Esophagus muscularis mucosa (tissue), 4 donors: ENCODE measurements around the gene GGA2. TPM values are rescaled to one million over a fixed set of nuclear protein-coding genes. Genes with fewer than 3 reads are reported as not detected.
"Not testable (repeated sequence)": the region's sequence is repeated elsewhere in the genome, so short reads cannot be mapped to it uniquely, and the experiment has no call there.

ENCODE experiments used
- DNase-seq: peaks from one replicate; pipeline ENCODE4 v3.0.0-alpha.2; 2017; ENCODE audit errors: extremely low spot score
- H3K27ac ChIP-seq, 4 donors: fragments of 200-600 bp; sonication (generic); replicated peaks in 1 of 4; 1 replicate in 3 of 4; 2 replicates in 1 of 4; pipeline ENCODE4 v1.5.1; 2016 to 2019; ENCODE audit warnings: mild to moderate bottlenecking in 1 of 4
- H3K27me3 ChIP-seq, 4 donors: fragments of 200-600 bp; sonication (generic); one replicate each; pipeline versions ENCODE4 v1.5.1 to v1.6.0; 2016 to 2019
- H3K36me3 ChIP-seq, 4 donors: fragments of 200-600 bp; sonication (generic); one replicate each; pipeline ENCODE4 v1.5.1; 2016 to 2019
- H3K4me1 ChIP-seq, 4 donors: fragments of 200-600 bp; sonication (generic); one replicate each; pipeline ENCODE4 v1.5.1; 2016 to 2019
- H3K4me3 ChIP-seq, 4 donors: fragments of 200-600 bp; sonication (generic); 1 replicate in 2 of 4; 2 replicates in 2 of 4; pipeline ENCODE4 v1.5.1; 2016 to 2019; ENCODE audit warnings: mild to moderate bottlenecking in 4 of 4, moderate library complexity in 1 of 4
- H3K9me3 ChIP-seq, 4 donors: fragments of 200-600 bp; sonication (generic); 1 replicate in 3 of 4; 2 replicates in 1 of 4; pipeline ENCODE4 v1.5.1; 2016 to 2019
- CTCF ChIP-seq, 3 experiments: fragments of 200-600 bp in 2 of 3; fragments of 450-650 bp in 1 of 3; sonication (generic) in 2 of 3; IDR thresholded peaks; one replicate each; pipeline ENCODE4 v1.5.1; 2017 to 2019; ENCODE audit warnings: antibody characterized with exemption in 3 of 3, mild to moderate bottlenecking in 2 of 3, moderate library complexity in 1 of 3
- EP300 ChIP-seq: sonication (generic); formaldehyde crosslinking; IDR thresholded peaks from one replicate; pipeline ENCODE4 v1.6.1; 2017; ENCODE audit warnings: antibody characterized with exemption
- POLR2A ChIP-seq: fragments of 450-650 bp; IDR thresholded peaks from one replicate; pipeline ENCODE4 v1.6.1; 2017; ENCODE audit warnings: antibody characterized with exemption, moderate library complexity, mild to moderate bottlenecking, low read depth
- POLR2AphosphoS5 ChIP-seq, 2 donors: sonication (generic); formaldehyde crosslinking; IDR thresholded peaks; one replicate each; pipeline ENCODE4 v1.6.1; 2017; ENCODE audit warnings: antibody characterized with exemption in 2 of 2
- WGBS: methylation state at CpG from one replicate; pipeline ENCODE4 v1.1.5; 2018; 5-methylcytosine and 5-hydroxymethylcytosine counted together
- intact Hi-C: fragments of 100-400 bp; cut with DNase I; formaldehyde crosslinking; loops from one replicate; pipeline ENCODE4 v1.15.1; 2023
- total RNA-seq, 4 donors: library from RNA; depleted of rRNA; stranded (reverse); fragments of >200 nt; gene quantifications; one replicate each; pipeline versions ENCODE4 v1.1.0 to v1.2.1, GENCODE V29; 2016

GGA2 gene
- total RNA-seq, 4 donors from 2014 or later: 20.3 to 37.3 (median 23.0) TPM

GRCh38 chr16:23511731-23512130 lies 1.4 kb upstream of the GGA2 start:
- TF ChIP-seq EP300: no peak
- no peak for TF ChIP-seq POLR2A
- no peaks in the 10 kb centered on the region for H3K27me3 ChIP-seq
- 94% methylated on average over 7 of the region's 7 CpGs for WGBS
- no peak overlapping the region for H3K4me3 ChIP-seq
- DNase-seq: no peak
- H3K36me3 ChIP-seq: peaks cover 0 to 11% (median 4%) of the 10 kb centered on the region in 4 donors
- H3K27ac ChIP-seq: no peak overlapping the region
- peaks cover 19 to 38% (median 29%) of the 10 kb centered on the region in 4 donors for H3K4me1 ChIP-seq
- H3K9me3 ChIP-seq: no peaks in the 10 kb centered on the region
- intact Hi-C loops: no loop called here

GRCh38 chr16:23510915-23511270 lies 599 bp upstream of the GGA2 start:
- H3K9me3 ChIP-seq, H3K27me3 ChIP-seq, DNase-seq, intact Hi-C loops: not testable (repeated sequence)
- H3K27ac ChIP-seq: peak overlapping the region; percentile 86 to 91 (median 90)
- peak overlapping the region; percentile 86 to 99 (median 95) for H3K4me3 ChIP-seq
- H3K36me3 ChIP-seq: peaks cover 0 to 11% (median 4%) of the 10 kb centered on the region in 4 donors
- peaks cover 23 to 46% (median 36%) of the 10 kb centered on the region in 4 donors for H3K4me1 ChIP-seq
- WGBS: 77% methylated on average over 10 of the region's 10 CpGs

DNA sequence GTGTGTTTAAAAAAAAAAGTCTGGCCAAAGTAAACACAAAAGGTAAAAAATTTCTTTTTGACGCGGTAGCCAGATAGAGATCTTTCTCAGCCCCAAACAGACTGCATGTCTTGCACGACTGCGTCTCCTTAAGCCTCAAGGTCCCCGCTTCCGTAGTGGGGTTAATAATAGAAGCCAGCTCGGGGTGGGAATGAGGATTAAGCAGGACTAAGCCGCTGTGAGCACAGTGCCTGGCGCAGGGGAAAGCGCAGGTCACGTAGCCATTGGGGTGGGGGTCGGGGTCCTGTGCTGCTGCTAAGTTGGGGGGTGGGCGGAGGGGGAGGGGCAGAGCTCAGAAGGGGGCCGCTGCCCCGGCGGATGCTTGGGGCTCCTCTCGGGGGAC lies 521 bp downstream of the GGA2 start:
- H3K9me3 ChIP-seq: no peaks in the 10 kb centered on the region
- no peak for TF ChIP-seq CTCF (IDR thresholded peaks at IDR 0.05)
- peak overlapping the region; percentile 86 to 99 (median 95) for H3K4me3 ChIP-seq
- DNase-seq: no peak
- intact Hi-C loops: loop anchor here (5.0 kb wide), 2 partner anchors 48 to 52 kb away; partner anchors contain the start of genes EARS2 and UBFD1
- WGBS: 1% methylated on average over 12 of the region's 17 CpGs
- H3K36me3 ChIP-seq: peaks cover 0 to 7% (median 2%) of the 10 kb centered on the region in 4 donors
- H3K27me3 ChIP-seq: no peaks in the 10 kb centered on the region
- peak overlapping the region; percentile 86 to 91 (median 90) for H3K27ac ChIP-seq
- H3K4me1 ChIP-seq: peaks cover 34 to 57% (median 47%) of the 10 kb centered on the region in 4 donors

DNA sequence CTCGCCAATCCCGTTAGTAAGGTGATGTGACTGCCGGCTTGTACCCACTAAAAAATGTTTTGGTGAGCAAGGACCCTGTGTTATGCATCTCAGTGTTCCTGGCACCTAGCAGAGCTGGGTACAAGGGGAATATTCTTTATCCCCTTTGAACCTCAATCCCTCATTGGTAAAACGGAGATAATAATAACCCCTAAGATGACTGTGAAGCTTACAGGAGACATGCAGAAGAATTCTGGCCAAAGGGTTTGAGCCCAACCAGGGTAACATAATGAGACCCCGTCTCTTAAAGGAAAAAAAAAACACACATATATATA lies 896 bp downstream of the GGA2 start:
- DNase-seq: no peak
- Histone ChIP-seq H3K9me3 (no peaks in the 10 kb centered on the region), H3K4me1 (peaks cover 38 to 60% (median 51%) of the 10 kb centered on the region in 4 donors), H3K27me3 (no peaks in the 10 kb centered on the region), H3K27ac (peak overlapping the region; percentile 86 to 91 (median 90)), H3K36me3 (peaks cover 0 to 3% (median under 1%) of the 10 kb centered on the region in 4 donors), H3K4me3 (peak overlapping the region; percentile 86 to 99 (median 95))
- intact Hi-C loops: loop anchor here (5.0 kb wide), 2 partner anchors 48 to 52 kb away; partner anchors contain the start of genes EARS2 and UBFD1
- WGBS: 0% methylated on average over 5 of the region's 5 CpGs
- TF ChIP-seq POLR2A (no peak), EP300 (no peak), POLR2AphosphoS5 (IDR thresholded peaks at IDR 0.05) (no peak), CTCF (IDR thresholded peaks at IDR 0.05) (no peak)

DNA sequence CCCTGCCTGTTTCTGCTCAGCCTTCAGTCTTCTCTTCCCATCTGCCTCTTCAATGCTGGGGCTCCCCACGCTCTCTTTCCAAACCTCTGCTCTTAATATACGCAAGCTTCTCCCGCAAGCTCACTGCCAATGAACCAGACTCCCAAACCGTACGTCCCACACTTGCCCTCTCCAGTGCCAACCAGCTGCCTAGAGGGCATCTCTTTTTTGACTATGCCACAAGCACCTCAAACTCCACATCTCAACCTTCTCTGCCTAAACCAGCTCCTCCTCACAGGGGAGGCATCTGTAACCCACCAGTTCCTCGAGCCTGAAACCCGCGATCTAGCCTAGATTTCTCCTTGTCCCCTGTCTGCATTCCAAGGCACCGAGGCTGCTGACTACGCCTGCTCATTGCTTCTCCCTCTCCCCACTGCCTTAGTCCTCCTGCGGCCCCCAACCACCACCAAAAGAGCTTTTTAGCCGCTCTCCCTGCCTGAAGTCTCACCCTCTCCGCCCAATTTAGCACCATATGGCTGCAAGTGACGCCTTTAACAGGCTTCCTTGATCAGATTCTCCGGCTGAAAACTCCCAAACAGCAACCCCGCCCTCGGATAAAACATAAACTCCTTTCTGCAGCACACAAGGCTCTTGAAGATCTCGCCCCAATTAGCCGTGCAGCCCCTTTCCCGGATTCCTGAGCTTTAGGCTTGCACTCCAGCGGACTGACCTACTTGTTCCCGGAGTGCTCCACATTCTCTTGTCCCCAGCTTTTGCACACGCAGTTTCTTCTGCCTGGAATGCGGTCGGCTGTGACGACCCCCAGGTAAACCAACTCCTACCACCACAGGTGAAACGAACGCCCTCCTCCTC lies 1.5 kb downstream of the GGA2 start:
- intact Hi-C loops: loop anchor here (5.0 kb wide), 2 partner anchors 48 to 52 kb away; partner anchors contain the start of genes EARS2 and UBFD1
- H3K4me3 ChIP-seq: peak overlapping the region; percentile 86 to 99 (median 95)
- H3K4me1 ChIP-seq: peaks cover 44 to 66% (median 56%) of the 10 kb centered on the region in 4 donors
- TF ChIP-seq POLR2AphosphoS5 (IDR thresholded peaks at IDR 0.05) (no peak), POLR2A (no peak), EP300 (no peak), CTCF (IDR thresholded peaks at IDR 0.05) (no peak)
- no peak for DNase-seq
- H3K9me3 ChIP-seq: no peaks in the 10 kb centered on the region
- peak overlapping the region; percentile 86 to 91 (median 90) for H3K27ac ChIP-seq
- no peaks in the 10 kb centered on the region for H3K36me3 ChIP-seq
- WGBS: 24% methylated on average over 23 of the region's 28 CpGs
- no peaks in the 10 kb centered on the region for H3K27me3 ChIP-seq
